Measurements from ENCODE around the gene GET3.

- TF ChIP-seq POLR2A (IDR thresholded peaks at IDR 0.05; ENCODE audit: low read depth, low read length): no peak
- TF ChIP-seq TAF1 (IDR thresholded peaks at IDR 0.05; ENCODE audit: low read depth, low read length): no peak
- TF ChIP-seq POLR2AphosphoS5 (IDR thresholded peaks at IDR 0.05; ENCODE audit: low read depth, low read length): no peak
- TF ChIP-seq SPI1 (IDR thresholded peaks at IDR 0.05; ENCODE audit: low read depth, low read length): no peak
- TF ChIP-seq POU2F2 (IDR thresholded peaks at IDR 0.05; ENCODE audit: low read depth, low read length): no peak
Observed at GRCh38 chr19:12737835-12738351, 596 bp downstream of the GET3 start.
